D721Med (cell line): Measurements from ENCODE around the gene SCYL1.

Experiments
- DNase-seq: peaks from one replicate; pipeline ENCODE4 v3.0.0; 2011; ENCODE audit warnings: low spot score; ENCODE audit not compliant: insufficient read length
- FAIRE-seq: peaks from 2 replicates; lab custom pipeline; 2011; peaks lifted over from hg19 to GRCh38; lab: Jason Lieb, UNC
- CTCF ChIP-seq: IDR thresholded peaks from 2 replicates; pipeline ENCODE4 v1.5.1; 2012; ENCODE audit warnings: mild to moderate bottlenecking, control low read depth; ENCODE audit not compliant: insufficient read depth; ENCODE audit errors: missing control alignments

Gene SCYL1

GRCh38 chr11:65581928-65582327 is 57.0 kb downstream of the SCYL1 start:
- TF ChIP-seq CTCF, result no peak
- FAIRE-seq, result no peak
- DNase-seq, result no peak

GRCh38 chr11:65583589-65583988 is 58.7 kb downstream of the SCYL1 start:
- FAIRE-seq (no peak), DNase-seq (no peak)
- TF ChIP-seq CTCF, result no peak

- TF ChIP-seq CTCF, result no peak
- DNase-seq (no peak), FAIRE-seq (no peak)
Observed at GRCh38 chr11:65584106-65584505, 59.2 kb downstream of the SCYL1 start.

- TF ChIP-seq CTCF, result no peak
- DNase-seq (no peak), FAIRE-seq (no peak)
Observed at GRCh38 chr11:65584723-65585171, 59.9 kb downstream of the SCYL1 start.

GRCh38 chr11:65585396-65586246 is 60.7 kb downstream of the SCYL1 start:
- no peak for TF ChIP-seq CTCF
- no peak for DNase-seq
- FAIRE-seq, result no peak

GRCh38 chr11:65586247-65586630 is 61.4 kb downstream of the SCYL1 start:
- TF ChIP-seq CTCF, result no peak
- FAIRE-seq (no peak), DNase-seq (no peak)

- no peak for TF ChIP-seq CTCF
- FAIRE-seq (no peak), DNase-seq (no peak)
Observed at GRCh38 chr11:65586676-65587075, 61.8 kb downstream of the SCYL1 start.
